Stimulated activated CD8-positive, alpha-beta memory T cell treated with anti-CD3 and anti-CD28 coated beads, Interleukin-12 subunit alpha, Interleukin-12 subunit beta, amount 100 ng/mL, for 1 hour (primary cell): ENCODE measurements around the gene AOPEP.
"Not testable (repeated sequence)": the region's sequence is repeated elsewhere in the genome, so short reads cannot be mapped to it uniquely, and the experiment has no call there.

Experiments used
- DNase-seq: peaks from one replicate; pipeline ENCODE4 v3.0.0-alpha.2; 2020; ENCODE audit warnings: low read depth

The AOPEP gene

GRCh38 chr9:94965631-94966030, 239.1 kb downstream of the AOPEP start:
- not testable (repeated sequence) for DNase-seq

- not testable (repeated sequence) for DNase-seq
Measured at GRCh38 chr9:94966046-94966445, 239.5 kb downstream of the AOPEP start.

DNA sequence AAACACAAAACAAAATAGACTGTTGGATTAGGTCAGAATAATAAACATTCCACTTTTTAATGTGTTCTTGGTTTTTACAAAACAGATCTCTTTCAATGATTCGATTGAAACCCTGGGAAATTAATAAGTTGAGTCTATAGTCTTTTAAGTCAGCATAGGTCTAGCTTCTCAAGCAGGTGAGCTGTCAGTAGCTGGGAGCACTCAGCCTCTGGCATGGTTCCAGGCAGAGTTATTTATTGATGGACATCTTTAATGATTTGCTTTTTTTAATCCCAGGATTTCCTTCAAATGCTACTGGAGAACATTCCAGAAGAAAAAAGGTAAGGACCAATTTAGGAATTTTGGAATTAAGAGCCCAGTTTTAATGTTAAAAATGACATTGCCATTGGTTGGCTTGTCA, 241.0 kb downstream of the AOPEP start:
- DNase-seq: no peak

GRCh38 chr9:94971378-94972131, 245.1 kb downstream of the AOPEP start:
- no peak for DNase-seq

DNA sequence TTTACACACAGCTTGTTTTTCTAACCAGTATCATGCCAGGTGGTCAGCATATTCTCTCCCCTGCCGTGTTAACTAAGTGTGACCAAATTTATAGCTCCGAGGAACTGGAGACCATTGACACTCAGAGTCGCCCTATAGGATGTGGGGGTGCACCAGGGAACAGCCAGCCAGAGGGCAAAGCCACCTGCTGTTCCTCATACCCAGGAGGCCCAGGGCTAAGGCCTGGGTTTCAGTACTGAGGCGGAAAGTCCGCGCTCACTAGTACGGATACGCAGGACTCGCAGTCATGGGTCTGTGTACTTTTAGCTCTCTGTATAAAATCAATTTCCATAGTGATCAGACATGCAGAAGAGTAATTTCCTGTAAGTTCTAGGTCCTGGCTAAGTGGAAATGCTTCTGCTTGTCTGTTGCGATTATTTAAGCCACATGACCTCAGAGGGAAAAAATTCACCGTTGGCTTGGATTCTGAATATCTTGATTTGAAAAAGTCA, 247.0 kb downstream of the AOPEP start:
- DNase-seq: no peak

GRCh38 chr9:94974154-94974879, 247.8 kb downstream of the AOPEP start:
- no peak for DNase-seq

DNA sequence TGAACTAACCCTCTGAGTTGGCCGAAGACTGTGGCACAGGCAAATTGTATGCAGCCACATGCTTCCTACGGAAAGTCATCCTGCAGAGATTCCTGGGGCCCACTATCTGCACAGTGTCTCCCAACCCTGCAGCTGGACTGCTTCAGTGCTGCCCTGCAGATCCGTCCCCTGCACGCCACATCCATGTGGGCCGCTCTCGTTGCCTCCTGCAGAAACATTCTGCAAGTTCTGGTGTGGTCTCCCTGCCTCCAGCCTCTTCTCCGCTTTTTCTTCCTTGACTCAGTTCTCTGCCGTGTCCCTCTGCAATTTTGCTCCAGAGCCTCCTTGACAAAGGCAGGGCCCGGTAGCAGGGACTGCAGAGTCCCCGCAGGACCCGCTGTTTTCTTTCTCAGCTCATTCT, 249.0 kb downstream of the AOPEP start:
- DNase-seq: no peak

GRCh38 chr9:94976077-94976476, 249.6 kb downstream of the AOPEP start:
- no peak for DNase-seq

DNA sequence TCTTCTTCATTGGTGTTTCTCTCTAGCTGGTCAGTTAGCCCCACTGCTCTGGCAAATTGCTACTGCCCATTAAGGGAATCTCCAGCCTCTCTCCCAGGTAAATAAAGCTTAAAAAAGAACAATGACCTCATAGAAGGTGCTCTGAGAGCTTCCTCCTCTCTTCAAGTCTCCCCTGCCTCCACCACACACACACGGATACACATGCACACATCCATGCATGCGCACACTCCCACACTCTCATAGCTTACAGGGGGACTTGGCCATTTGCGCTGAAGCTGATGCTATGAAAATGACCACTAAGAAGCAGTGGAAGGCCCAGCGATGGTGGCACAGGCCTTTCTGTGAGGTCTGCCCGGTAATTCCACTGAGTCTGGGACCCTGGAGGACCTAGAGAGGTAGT, 250.9 kb downstream of the AOPEP start:
- no peak for DNase-seq

GRCh38 chr9:94979904-94980507, 253.5 kb downstream of the AOPEP start:
- no peak for DNase-seq

- DNase-seq: no peak
Measured at GRCh38 chr9:94980947-94981722, 254.6 kb downstream of the AOPEP start.

- no peak for DNase-seq
Measured at GRCh38 chr9:94981723-94982090, 255.2 kb downstream of the AOPEP start.

GRCh38 chr9:94982211-94982610, 255.7 kb downstream of the AOPEP start:
- no peak for DNase-seq

DNA sequence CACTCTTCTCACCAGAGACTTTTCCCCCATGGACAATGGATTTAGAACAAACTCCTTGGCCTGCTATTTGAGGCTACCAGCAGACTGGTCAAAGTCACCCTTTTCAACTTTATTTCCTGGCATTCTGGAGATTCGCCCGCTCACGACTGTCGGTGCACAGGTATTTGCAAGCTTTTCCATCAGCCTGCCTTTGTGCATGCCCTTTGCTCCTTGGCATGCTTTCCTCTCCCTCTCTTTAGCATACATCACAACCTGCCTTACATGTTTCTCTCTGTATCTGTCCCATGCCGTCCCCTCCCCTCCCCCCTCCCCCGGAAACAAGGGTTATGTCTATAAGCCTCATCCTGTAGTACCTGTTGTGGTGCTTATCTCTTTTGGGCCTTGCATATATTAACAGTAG, 257.1 kb downstream of the AOPEP start:
- DNase-seq: no peak

DNA sequence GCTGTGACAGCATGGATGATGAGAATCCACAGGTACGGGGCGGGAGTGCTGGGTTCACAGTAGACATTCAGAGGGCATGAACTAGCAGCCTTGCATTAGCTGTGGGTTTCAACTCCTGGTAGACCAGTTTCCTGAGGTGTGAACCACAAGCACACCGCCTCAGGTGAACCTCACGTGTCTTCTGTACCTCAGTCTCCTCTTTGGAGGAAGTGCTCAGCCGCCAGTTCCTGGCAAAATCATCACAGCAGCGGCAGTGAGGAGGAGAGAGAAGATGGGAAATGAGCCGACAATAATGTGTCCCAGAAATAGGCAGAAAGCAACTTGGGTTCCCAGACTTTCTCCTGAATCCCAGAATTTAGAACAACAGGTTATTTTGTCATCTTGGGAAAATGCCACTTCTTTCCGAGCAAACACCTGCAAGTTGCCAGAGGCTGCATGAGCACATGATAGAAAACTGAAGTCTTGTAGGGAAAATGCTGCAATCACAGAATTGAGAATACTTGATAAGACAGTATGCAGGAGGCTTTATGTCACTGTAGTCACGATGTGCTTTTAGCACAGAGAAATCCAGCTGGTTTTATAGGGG, 258.5 kb downstream of the AOPEP start:
- DNase-seq: no peak

DNA sequence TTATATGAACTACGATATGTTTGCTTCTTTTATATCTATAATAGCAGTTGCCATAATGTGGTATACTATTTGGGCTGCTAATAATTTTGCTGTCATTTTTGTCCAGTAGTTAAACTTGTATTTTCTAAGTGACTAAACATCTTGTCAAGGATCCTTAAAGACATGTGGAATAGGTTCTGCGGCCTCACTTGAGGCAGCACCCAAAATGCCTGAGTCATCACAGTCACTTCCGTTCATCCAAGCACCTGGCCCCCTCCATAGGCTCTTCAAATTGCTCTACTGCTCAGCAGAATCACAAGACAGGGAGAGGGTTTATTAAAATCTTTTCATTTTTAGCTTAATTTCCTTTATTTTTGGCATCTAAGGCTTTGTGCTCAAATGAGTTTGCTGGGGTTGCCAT, 259.1 kb downstream of the AOPEP start:
- no peak for DNase-seq

GRCh38 chr9:94987731-94988130, 261.2 kb downstream of the AOPEP start:
- no peak for DNase-seq

- DNase-seq: no peak
Measured at GRCh38 chr9:94990897-94991561, 264.5 kb downstream of the AOPEP start.

DNA sequence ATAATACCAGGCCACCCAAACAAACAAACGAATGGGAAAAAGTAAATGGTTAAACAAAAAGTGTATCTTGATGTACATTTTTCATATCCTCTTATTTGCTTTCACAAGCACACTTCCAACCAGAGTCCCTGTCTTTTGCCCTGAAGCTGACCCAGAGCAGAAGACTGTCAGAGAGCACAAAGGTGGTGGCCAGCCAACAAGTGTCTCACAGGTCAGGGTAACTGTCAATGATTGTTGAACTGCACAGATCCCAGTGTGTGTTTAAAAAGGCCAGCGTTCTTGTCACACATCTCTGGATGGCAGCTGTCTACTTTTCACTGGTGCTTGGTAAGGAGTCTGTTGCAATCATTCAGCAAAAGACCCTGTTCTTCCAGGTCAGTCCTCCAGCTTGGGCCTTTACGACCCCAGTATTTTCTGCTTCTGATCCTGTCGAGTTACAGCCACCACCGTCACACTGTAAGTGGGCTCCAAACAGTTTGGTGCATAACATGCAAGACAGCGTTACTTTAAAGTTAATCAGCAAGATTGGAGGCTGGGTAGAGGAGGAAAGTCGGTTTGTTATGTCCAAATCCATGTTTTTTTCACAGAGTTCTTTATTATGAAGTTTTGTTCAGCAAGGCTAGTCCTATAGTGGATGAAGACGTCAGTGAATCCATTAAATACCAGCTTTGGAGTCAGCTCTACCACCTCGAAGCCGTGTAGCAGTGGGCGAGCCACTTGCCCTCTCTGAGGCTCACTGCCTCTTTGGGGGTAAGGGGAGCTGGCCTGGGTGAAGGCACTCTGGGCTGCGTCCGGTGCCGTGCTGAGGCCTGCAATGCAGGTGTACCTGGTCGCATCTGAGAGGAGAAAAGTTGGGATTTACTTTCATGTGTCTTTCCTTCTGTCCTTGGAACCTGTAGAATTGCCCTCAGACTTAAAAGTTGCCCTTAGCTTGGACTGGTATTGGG, 265.7 kb downstream of the AOPEP start:
- DNase-seq: no peak

DNA sequence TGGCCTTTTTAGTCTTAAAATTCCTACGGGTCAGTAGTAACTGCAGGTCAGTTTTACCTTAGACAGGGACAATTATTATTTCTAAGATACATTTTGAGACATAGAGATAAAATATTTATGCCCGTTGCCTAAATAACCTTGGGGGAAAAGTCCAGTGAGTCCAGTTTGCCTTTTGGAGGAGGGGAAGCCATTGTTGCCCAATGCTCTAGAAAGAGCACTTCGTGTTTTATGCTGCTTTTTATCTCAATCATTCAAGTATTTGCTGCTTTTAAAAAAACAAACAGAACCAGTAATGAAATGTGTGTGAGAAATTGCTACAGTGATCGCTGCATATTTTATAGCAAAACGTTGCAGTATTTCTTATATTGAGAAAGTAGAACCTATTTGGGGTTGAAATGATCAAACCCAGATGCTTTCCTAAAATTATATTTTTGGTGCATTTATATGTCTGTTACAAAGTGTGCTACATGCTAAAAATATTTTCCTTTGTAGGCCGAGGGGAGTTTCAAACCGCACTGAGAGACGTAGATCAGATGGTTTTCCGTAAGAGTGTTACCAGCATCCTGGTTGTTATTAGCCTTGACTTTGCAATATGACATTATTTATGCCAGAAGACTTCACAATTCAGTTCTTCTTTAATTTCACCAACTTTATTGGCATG, 266.8 kb downstream of the AOPEP start:
- no peak for DNase-seq
